ENCODE results near the gene FBLN2.

The FBLN2 gene

GRCh38 chr3:13526626-13526949 is 22.3 kb upstream of the FBLN2 start:
- no peak overlapping the region for H3K4me3 ChIP-seq (ENCODE audit: low read depth, low read length)
- no peak for TF ChIP-seq MAX (IDR thresholded peaks at IDR 0.05; ENCODE audit: low read depth, low read length)
- no peak for TF ChIP-seq CTCF (IDR thresholded peaks at IDR 0.05; ENCODE audit: low read depth, low read length)
- TF ChIP-seq MYC (IDR thresholded peaks at IDR 0.05; ENCODE audit: low read depth, low read length) = no peak
- no peak for TF ChIP-seq POLR2A (IDR thresholded peaks at IDR 0.05; ENCODE audit: extremely low read depth, insufficient read length)
- no peak for DNase-seq (ENCODE audit: low read depth)

GRCh38 chr3:13528217-13528867 is 20.6 kb upstream of the FBLN2 start:
- TF ChIP-seq MYC (IDR thresholded peaks at IDR 0.05; ENCODE audit: low read depth, low read length) (no peak), CTCF (IDR thresholded peaks at IDR 0.05; ENCODE audit: low read depth, low read length) (no peak), POLR2A (IDR thresholded peaks at IDR 0.05; ENCODE audit: extremely low read depth, insufficient read length) (no peak), MAX (IDR thresholded peaks at IDR 0.05; ENCODE audit: low read depth, low read length) (no peak)
- peak; percentile 28 for DNase-seq (ENCODE audit: low read depth)

DNA sequence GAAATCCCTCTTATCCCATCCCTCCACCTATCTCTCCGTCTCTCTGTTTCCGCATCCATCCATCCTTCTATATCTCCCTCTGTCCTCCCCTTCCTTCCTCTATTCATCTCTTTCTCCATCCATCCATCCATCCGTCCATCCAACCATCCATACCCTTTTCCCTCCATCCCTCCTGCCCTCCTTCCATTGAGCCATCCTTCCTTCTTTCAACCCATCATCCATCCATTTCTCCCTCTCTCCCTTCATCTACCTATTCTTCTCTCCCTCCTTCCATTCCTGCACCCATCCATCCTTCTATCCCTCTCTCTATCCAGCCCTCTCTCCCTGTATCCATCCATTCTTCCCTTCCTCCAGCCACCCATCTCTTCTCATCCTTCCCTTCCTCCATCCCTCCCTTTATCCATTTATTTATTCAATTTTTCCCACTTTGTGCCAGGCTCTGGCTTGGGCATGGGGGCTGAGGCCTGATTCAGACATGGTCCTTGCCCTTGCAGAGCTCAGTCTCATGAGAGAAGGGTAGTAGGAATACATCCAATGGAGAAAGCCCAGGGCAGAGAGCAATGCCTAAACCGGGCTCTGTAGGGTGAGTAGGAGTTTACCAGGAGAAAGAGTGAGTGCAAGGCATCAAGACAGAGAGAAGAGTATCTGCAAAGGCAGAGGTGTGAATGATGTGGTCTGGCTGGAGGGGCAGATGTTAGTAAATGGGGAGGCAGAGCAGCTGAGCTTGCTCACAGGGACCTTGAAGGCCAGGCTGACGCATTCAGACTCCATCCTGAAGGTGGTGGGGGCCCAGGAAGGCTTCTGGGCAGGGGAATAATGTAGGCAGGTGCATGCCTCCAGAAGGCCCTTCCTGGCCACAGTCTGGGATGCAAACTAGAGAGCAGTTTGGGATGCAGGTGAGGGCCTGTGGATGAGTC is 19.5 kb upstream of the FBLN2 start:
- TF ChIP-seq POLR2A (IDR thresholded peaks at IDR 0.05; ENCODE audit: extremely low read depth, insufficient read length) (no peak), MAX (IDR thresholded peaks at IDR 0.05; ENCODE audit: low read depth, low read length) (no peak), CTCF (IDR thresholded peaks at IDR 0.05; ENCODE audit: low read depth, low read length) (no peak), MYC (IDR thresholded peaks at IDR 0.05; ENCODE audit: low read depth, low read length) (no peak)
- H3K4me3 ChIP-seq (ENCODE audit: low read depth, low read length) = no peak overlapping the region
- DNase-seq (ENCODE audit: low read depth) = no peak

More at GRCh38 chr3:13528217-13528867, 20.6 kb upstream of the FBLN2 start:
- H3K4me3 ChIP-seq (ENCODE audit: low read depth, low read length) = no peak overlapping the region

GRCh38 chr3:13530241-13531009 is 18.5 kb upstream of the FBLN2 start:
- no peak for DNase-seq (ENCODE audit: low read depth)
- no peak overlapping the region for H3K4me3 ChIP-seq (ENCODE audit: low read depth, low read length)
- no peak for TF ChIP-seq MYC (IDR thresholded peaks at IDR 0.05; ENCODE audit: low read depth, low read length)
- TF ChIP-seq MAX (IDR thresholded peaks at IDR 0.05; ENCODE audit: low read depth, low read length) = no peak
- no peak for TF ChIP-seq CTCF (IDR thresholded peaks at IDR 0.05; ENCODE audit: low read depth, low read length)
- TF ChIP-seq POLR2A (IDR thresholded peaks at IDR 0.05; ENCODE audit: extremely low read depth, insufficient read length) = no peak

DNA sequence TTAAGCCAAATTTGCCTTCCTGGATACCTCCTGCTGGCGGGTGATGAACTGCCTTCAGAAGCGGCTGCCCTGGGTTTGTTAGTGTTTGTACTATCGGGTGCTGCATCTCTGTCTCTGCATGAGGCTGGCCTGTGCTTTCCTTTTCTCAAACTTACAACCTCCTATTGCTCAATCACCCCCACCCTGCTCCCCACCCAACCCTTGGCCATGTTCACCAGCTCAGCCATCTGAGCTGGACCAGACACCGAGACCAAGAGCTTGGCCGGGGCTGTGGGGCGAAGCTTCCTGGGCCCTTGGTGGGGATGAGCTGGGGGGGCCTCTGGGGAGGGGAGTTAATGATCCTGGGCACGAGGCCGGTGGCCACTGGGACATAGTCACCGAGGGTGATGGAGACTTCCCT is 16.8 kb upstream of the FBLN2 start:
- TF ChIP-seq MAX (IDR thresholded peaks at IDR 0.05; ENCODE audit: low read depth, low read length) = no peak
- no peak for TF ChIP-seq MYC (IDR thresholded peaks at IDR 0.05; ENCODE audit: low read depth, low read length)
- no peak for TF ChIP-seq CTCF (IDR thresholded peaks at IDR 0.05; ENCODE audit: low read depth, low read length)
- no peak for TF ChIP-seq POLR2A (IDR thresholded peaks at IDR 0.05; ENCODE audit: extremely low read depth, insufficient read length)
- DNase-seq (ENCODE audit: low read depth) = no peak

More for the DNA sequence above, 16.8 kb upstream of the FBLN2 start:
- no peak overlapping the region for H3K4me3 ChIP-seq (ENCODE audit: low read depth, low read length)
